CD14-positive monocyte (primary cell): ENCODE measurements around the gene CELF2. TPM values are rescaled to one million over a fixed set of nuclear protein-coding genes. Genes with fewer than 3 reads are reported as not detected.

Source experiments
- DNase-seq, 3 donors: peaks; one replicate each; pipeline ENCODE4 v3.0.0-alpha.2; 2011 to 2022
- H2AFZ ChIP-seq: 2 replicates; pipeline ENCODE4 v1.6.0; 2012; ENCODE audit warnings: mild to moderate bottlenecking, low read depth, low read length, inconsistent platforms; ENCODE audit not compliant: insufficient read depth, poor library complexity, severe bottlenecking
- H3K27ac ChIP-seq, 2 donors: 1 replicate in 1 of 2; 2 replicates in 1 of 2; pipeline ENCODE4 v1.5.1; 2012 to 2013; ENCODE audit warnings: low read length in 2 of 2, control low read depth in 1 of 2, inconsistent platforms in 1 of 2, low read depth in 1 of 2, mild to moderate bottlenecking in 1 of 2
- H3K27me3 ChIP-seq, 2 donors: one replicate each; pipeline versions ENCODE4 v1.6.0 to v1.6.1; 2011 to 2013; ENCODE audit warnings: low read length in 2 of 2; ENCODE audit not compliant: control insufficient read depth in 2 of 2, insufficient read depth in 2 of 2
- H3K36me3 ChIP-seq, 2 donors: replicated peaks in 1 of 2; 1 replicate in 1 of 2; 2 replicates in 1 of 2; pipeline versions ENCODE4 v1.5.1 to v1.6.1; 2012 to 2013; ENCODE audit warnings: low read length in 2 of 2, control low read depth in 1 of 2, inconsistent platforms in 1 of 2, mild to moderate bottlenecking in 1 of 2; ENCODE audit not compliant: insufficient read depth in 2 of 2, control insufficient read depth in 1 of 2
- H3K4me1 ChIP-seq, 2 donors: 1 replicate in 1 of 2; 2 replicates in 1 of 2; pipeline versions ENCODE4 v1.5.1 to v1.6.1; 2012 to 2013; ENCODE audit warnings: low read length in 2 of 2, control low read depth in 1 of 2, inconsistent platforms in 1 of 2, mild to moderate bottlenecking in 1 of 2, moderate library complexity in 1 of 2; ENCODE audit not compliant: insufficient read depth in 2 of 2, control insufficient read depth in 1 of 2
- H3K4me2 ChIP-seq: replicated peaks from 2 replicates; pipeline ENCODE3; 2012; ENCODE audit warnings: low read length, moderate library complexity, mild to moderate bottlenecking; ENCODE audit not compliant: poor library complexity, severe bottlenecking; ENCODE audit errors: extremely low read depth
- H3K4me3 ChIP-seq, 3 experiments: fragments of 200-600 bp in 1 of 3; sonication (generic) in 1 of 3; replicated peaks in 1 of 3; 1 replicate in 2 of 3; 2 replicates in 1 of 3; pipeline ENCODE4 v1.5.1; 2011 to 2013; ENCODE audit warnings: low read length in 3 of 3, mild to moderate bottlenecking in 3 of 3, control low read depth in 2 of 3, low read depth in 2 of 3, inconsistent platforms in 1 of 3, moderate library complexity in 1 of 3
- H3K79me2 ChIP-seq: 2 replicates; pipeline ENCODE4 v1.6.0; 2012; ENCODE audit warnings: mild to moderate bottlenecking, control low read depth, inconsistent platforms, low read length, moderate library complexity; ENCODE audit not compliant: insufficient read depth
- H3K9ac ChIP-seq: 2 replicates; pipeline ENCODE4 v1.6.0; 2017; ENCODE audit warnings: low read length, mild to moderate bottlenecking; ENCODE audit not compliant: insufficient read depth, poor library complexity, severe bottlenecking
- H3K9me3 ChIP-seq, 2 donors: replicated peaks in 1 of 2; 1 replicate in 1 of 2; 2 replicates in 1 of 2; pipeline versions ENCODE4 v1.5.1 to v1.6.1; 2012 to 2013; ENCODE audit warnings: low read length in 2 of 2, control low read depth in 1 of 2; ENCODE audit not compliant: control insufficient read depth in 1 of 2, insufficient read depth in 1 of 2
- H4K20me1 ChIP-seq: 2 replicates; pipeline ENCODE4 v1.6.0; 2012; ENCODE audit warnings: mild to moderate bottlenecking, low read length, control low read depth, moderate library complexity; ENCODE audit not compliant: insufficient read depth
- H3K27ac Mint-ChIP-seq, 7 donors: one replicate each; pipeline ENCODE4 v1.8.0; 2020; ENCODE audit warnings: mild to moderate bottlenecking in 7 of 7, mixed read lengths in 7 of 7, moderate library complexity in 6 of 7, inconsistent platforms in 2 of 7
- H3K27me3 Mint-ChIP-seq, 3 donors: one replicate each; pipeline ENCODE4 v1.8.0; 2021 to 2022; ENCODE audit warnings: low read depth in 3 of 3, mild to moderate bottlenecking in 3 of 3, mixed read lengths in 3 of 3, moderate library complexity in 3 of 3, inconsistent platforms in 1 of 3
- H3K36me3 Mint-ChIP-seq, 2 donors: one replicate each; pipeline ENCODE4 v1.8.0; 2020; ENCODE audit warnings: mixed read lengths in 2 of 2, inconsistent platforms in 1 of 2, mild to moderate bottlenecking in 1 of 2
- H3K4me1 Mint-ChIP-seq: one replicate; pipeline ENCODE4 v1.8.0; 2020; ENCODE audit warnings: mild to moderate bottlenecking, mixed read lengths
- H3K4me3 Mint-ChIP-seq, 2 donors: one replicate each; pipeline ENCODE4 v1.8.0; 2020; ENCODE audit warnings: mild to moderate bottlenecking in 2 of 2, mixed read lengths in 2 of 2, moderate library complexity in 1 of 2
- H3K9me3 Mint-ChIP-seq, 7 donors: one replicate each; pipeline ENCODE4 v1.8.0; 2020 to 2022; ENCODE audit warnings: mixed read lengths in 7 of 7, mild to moderate bottlenecking in 6 of 7, moderate library complexity in 6 of 7, inconsistent platforms in 2 of 7
- CTCF ChIP-seq: fragments of 200-600 bp; IDR thresholded peaks from one replicate; pipeline ENCODE4 v1.8.0; 2022; ENCODE audit warnings: antibody characterized with exemption, mild to moderate bottlenecking
- WGBS: methylation state at CpG from one replicate; pipeline ENCODE4 v1.1.5; 2013; ENCODE audit warnings: missing lambda C conversion rate; ENCODE audit not compliant: insufficient coverage; 5-methylcytosine and 5-hydroxymethylcytosine counted together
- intact Hi-C, 2 donors: fragments of 100-400 bp; cut with micrococcal nuclease; formaldehyde crosslinking; loops; one replicate each; pipeline versions ENCODE4 v1.15.0 to v1.15.1; 2023
- polyA plus RNA-seq, 3 donors: library from polyadenylated mRNA; depleted of rRNA in 1 of 3; unstranded in 2 of 3; stranded (reverse) in 1 of 3; fragments of 300-500 nt in 2 of 3; fragments of >200 nt in 1 of 3; fragmentation: Illumina TruSeq in 2 of 3; gene quantifications; 1 replicate in 2 of 3; 2 replicates in 1 of 3; pipeline ENCODE4 v1.2.3, GENCODE V29; 2012 to 2021

Gene CELF2
- polyA plus RNA-seq, 3 donors, result 53.5 to 93.3 (median 80.5) TPM

- peak; percentile 22 to 50 (median 30) for DNase-seq
These were observed 95.5 kb downstream of the CELF2 start for GRCh38 chr10:11113156-11113555.

GRCh38 chr10:11114269-11114668, 96.6 kb downstream of the CELF2 start:
- Histone ChIP-seq H3K9me3 (peaks cover 0 to 8% of the 10 kb centered on the region in 2 donors), H3K79me2 (no peaks in the 10 kb centered on the region), H2AFZ (no peak overlapping the region), H3K36me3 (no peaks in the 10 kb centered on the region), H3K4me3 (no peak overlapping the region), H4K20me1 (peaks cover 3% of the 10 kb centered on the region), H3K27ac (no peak overlapping the region), H3K9ac (no peak overlapping the region), H3K4me2 (no peak overlapping the region), H3K4me1 (peaks cover 5% of the 10 kb centered on the region in 2 donors), H3K27me3 (no peaks in the 10 kb centered on the region)
- Mint-ChIP-seq H3K4me3 (no peak overlapping the region), H3K27ac (no peak overlapping the region), H3K4me1 (peaks cover 14% of the 10 kb centered on the region), H3K9me3 (peaks cover 2 to 11% (median 6%) of the 10 kb centered on the region in 7 donors), H3K27me3 (peaks cover 0 to 2% (median 0%) of the 10 kb centered on the region in 3 donors), H3K36me3 (no peaks in the 10 kb centered on the region)
- WGBS, result no CpG with 5 or more reads among the region's 2 CpGs
- intact Hi-C loops, result loop anchor here in 1 of 2 donors (5.0 kb wide), 1 partner anchor 53 kb away; no protein-coding TSS in a partner anchor
- DNase-seq, result no peak
- TF ChIP-seq CTCF, result no peak

More at GRCh38 chr10:11113156-11113555, 95.5 kb downstream of the CELF2 start:
- H4K20me1 ChIP-seq, result peaks cover 3% of the 10 kb centered on the region
- H3K9me3 ChIP-seq, result peaks cover 0 to 8% of the 10 kb centered on the region in 2 donors
- Mint-ChIP-seq H3K9me3 (peaks cover 2 to 11% (median 6%) of the 10 kb centered on the region in 7 donors), H3K4me3 (no peak overlapping the region), H3K4me1 (peaks cover 7% of the 10 kb centered on the region), H3K36me3 (no peaks in the 10 kb centered on the region), H3K27me3 (peaks cover 0 to 2% (median 0%) of the 10 kb centered on the region in 3 donors), H3K27ac (no peak overlapping the region)
- no peak overlapping the region for H3K27ac ChIP-seq
- H3K79me2 ChIP-seq, result no peaks in the 10 kb centered on the region
- no CpG with 5 or more reads among the region's 4 CpGs for WGBS
- H3K4me3 ChIP-seq, result no peak overlapping the region
- peaks cover 2 to 5% of the 10 kb centered on the region in 2 donors for H3K4me1 ChIP-seq
- H3K27me3 ChIP-seq, result no peaks in the 10 kb centered on the region
- peak overlapping the region; percentile 2 for H2AFZ ChIP-seq
- H3K4me2 ChIP-seq, result peak overlapping the region; percentile 7
- no peaks in the 10 kb centered on the region for H3K36me3 ChIP-seq
- H3K9ac ChIP-seq, result no peak overlapping the region
- intact Hi-C loops, result loop anchor here in 1 of 2 donors (5.0 kb wide), 1 partner anchor 54 kb away; no protein-coding TSS in a partner anchor
- peak; percentile 78 for TF ChIP-seq CTCF
